GM19455 (cell line): ENCODE data around the gene CD34.

ENCODE experiments used
- ATAC-seq: cut with Tn5 transposase; IDR thresholded peaks from one replicate; pipeline ENCODE4 v1.9.1; 2021; ENCODE audit not compliant: unreplicated experiment

CD34 gene

DNA sequence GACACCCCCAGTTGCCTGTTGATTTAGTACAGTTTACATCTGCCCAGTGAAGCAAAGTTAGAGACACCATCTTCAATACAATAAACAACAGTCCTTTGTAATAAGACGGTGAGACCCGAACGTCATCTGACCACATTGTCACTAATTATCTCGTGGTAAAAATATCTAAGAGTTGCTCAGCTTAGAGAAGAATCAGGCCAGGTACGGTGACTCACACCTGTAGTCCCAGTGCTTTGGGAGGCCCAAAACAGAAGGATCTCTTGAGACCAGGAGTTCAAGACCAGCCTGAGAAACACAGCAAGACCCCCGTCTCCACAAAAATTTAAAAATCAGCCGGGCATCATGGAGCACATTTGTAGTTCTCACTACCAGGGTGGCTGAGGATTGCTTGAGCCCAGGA, 53.5 kb downstream of the CD34 start:
- ATAC-seq = no peak

DNA sequence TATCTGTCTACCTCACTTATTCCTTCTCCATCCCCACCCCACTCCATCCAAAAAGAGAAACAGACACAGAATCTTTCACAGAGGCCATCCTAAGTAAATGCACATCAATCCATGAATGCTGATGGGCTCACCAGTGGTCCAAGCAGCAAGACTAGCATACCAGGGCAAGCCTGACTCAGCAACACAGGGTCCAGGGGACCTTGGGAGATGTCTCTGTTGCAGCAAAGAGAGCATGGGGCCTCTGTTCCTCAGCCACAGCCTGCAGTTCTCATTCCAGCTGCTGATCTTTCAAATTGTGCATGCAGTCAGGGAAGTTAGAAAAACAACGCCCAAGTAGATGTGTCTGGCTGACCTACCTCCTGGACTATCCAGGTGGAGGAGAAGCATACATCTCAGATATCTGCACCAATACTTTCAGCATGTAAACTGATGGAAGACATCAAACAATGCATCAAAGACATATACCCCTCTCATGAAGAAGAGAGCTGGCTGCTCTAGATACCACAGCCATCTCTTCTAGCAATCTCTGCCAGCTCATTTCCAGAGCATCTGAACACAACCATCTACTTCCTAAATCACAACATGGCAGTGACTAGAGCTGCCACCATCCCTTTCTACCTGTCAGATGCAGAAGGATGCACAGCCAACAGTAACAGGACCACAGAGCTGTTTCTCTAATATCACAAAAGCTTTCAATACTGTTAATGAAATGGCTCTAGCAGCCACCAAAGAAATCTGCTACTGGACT, 54.5 kb downstream of the CD34 start:
- no peak for ATAC-seq

DNA sequence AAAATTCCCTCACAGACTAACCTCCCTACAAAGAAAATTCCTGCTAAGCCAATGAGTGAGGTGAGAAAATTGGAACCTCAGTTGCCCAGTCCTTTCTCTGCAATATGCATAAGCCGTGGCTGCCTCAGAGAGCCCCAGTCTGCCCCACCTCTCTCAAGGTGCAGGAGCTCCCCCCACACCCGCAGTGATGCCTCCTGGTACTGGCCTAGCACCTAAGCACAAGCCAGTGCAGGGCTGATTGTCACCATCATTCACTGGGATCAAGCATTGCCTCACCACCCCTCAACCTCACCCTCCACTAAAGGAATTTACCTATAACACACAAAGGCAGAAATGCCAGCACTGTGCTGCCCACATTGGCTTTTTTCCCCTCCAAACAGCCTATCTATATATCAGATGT, 56.9 kb downstream of the CD34 start:
- ATAC-seq = no peak

DNA sequence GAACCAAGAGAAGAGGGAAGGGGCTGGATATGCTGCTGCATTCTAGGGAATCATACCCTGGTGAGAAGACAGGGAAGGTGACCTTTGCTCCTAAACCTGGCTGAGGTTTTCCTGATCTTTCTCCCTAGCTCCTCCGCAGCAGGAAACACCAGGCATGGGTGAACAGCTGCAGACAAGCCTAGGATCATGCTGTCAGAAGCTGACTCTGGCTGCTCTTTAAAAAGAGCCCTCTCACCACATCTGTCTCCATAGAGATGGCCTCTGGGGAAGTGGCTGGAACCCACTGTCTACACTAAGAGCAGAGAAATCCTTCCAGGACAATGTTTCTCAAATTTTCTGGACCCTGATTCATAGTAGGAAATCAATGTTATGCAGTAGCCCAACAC, 57.6 kb downstream of the CD34 start:
- ATAC-seq = no peak

DNA sequence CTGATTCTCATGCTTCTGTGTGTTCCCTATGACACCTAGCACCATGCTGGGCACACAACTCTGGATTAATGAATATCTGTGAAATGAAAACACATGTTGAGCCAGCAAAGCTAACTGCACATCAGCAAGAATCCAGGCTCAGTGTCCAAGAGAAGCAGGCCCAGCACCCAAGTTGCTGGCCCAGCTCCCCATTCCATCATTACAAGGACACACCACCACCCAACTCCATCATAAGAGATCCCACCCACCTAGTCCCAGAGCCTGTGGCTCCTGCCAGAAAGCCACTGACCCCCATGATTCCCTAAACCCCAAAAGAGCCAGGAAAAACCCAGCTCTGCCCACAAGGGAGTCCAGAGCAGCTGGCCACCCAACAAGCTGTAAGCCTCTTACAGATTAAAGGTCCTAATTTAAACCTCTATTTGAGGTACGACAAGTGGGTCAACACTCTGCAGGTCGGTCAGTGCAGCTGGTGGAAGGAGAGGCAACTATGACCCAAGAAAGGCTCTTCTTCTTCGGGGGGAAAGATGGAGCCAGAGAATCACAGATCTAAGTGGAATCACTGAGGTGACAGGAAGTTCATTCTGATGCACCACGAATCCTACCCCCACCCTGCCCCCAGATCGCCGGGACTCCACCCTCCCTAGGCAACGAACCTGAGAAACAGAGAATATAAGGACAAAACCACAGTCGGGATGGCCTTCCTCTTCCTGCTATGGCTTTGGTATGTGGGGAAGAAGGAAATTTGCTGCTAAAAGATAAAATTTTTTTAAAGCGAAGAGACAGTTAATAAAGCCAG, 58.2 kb downstream of the CD34 start:
- no peak for ATAC-seq

DNA sequence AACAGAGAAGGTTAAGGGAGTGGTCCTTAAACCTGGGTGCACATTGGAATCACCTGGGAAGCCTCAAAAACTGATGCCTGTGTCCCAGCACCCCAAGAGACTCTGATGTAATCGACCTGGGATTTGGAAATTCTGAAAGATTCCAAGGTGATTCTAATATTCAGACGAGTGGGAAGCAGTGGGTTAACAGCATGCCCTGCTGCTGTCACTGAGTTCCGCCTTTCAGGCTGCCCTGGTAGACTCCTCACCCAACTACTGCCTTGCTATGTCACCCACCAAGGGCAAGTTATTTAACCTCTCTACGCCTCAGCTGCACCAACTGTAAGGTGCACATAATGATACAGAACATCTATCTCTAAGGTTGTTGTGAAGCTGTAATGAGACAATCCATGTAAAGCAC, 59.2 kb downstream of the CD34 start:
- ATAC-seq = no peak

DNA sequence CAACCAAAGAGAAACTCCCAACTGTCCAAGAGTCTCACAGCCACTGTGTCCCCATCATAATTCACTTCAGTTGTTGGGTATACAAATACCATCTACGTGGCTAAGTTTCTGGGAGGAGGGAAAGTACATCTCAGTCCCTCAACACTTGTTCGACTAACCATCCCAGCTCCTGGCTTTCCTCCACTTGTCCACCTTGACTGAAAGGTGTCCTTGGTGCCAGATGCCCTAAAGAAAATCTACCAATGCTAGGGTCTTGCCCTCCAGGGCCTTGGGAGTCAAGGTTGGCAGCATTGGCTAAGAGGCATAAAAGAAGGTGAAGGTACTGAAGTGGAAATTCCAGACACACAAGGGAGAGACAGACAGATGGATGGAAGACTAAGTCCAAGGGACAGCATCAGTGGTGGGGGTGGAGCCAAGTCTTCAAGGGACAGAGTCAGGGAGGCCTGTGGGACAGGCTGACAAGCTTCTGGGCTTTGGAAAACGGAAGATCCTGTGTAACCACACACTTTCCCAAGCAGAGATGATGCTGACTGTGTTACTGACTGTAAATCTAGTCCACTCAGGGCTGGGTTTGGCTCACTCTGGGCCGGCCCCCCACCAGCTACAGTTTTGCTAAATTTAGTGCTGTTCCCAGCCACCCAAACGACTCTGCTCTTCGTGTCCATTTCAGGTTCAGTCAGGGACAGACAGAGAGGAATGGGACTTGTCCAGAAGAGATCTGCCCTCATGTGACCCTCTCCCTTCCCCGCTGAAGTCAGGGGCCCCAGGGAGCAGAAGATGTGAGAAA, 60.1 kb downstream of the CD34 start:
- ATAC-seq = no peak

DNA sequence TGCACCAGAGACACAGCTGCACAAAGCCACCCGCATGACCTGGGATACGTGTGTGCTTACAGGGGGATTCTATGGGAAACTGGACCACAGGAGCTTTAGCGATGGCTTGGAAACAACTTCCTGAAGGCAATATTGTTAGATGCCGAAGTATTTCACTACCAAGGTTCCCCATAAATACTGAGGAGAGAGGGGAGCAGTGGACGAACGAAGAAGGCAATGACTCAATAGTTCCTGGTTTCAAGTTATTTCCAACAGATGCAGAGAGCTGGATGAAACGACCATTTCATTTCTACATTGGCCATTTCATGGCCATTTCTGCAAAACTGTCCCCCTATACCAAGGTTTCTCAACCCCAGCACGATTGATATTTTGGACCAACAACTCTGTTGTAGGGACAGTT, 61.3 kb downstream of the CD34 start:
- no peak for ATAC-seq

DNA sequence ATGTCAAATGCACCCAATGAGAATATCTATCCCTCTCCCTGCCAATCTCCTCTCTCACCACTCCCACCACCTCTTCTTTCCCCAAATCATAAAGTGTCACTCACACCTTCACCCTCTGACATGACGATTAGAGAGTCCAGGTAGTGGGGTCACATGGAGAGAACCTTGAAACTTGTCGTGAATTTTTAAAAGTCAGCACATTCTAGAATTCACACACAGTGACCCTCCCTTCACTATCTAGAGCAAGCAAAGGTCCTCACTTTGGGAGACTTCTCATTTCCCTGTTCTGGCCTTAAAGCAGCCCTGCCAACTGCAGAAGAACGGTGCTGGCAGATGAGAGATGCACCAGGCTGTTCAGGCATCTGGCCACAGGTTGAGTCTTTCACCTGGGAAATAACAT, 61.9 kb downstream of the CD34 start:
- ATAC-seq = no peak

DNA sequence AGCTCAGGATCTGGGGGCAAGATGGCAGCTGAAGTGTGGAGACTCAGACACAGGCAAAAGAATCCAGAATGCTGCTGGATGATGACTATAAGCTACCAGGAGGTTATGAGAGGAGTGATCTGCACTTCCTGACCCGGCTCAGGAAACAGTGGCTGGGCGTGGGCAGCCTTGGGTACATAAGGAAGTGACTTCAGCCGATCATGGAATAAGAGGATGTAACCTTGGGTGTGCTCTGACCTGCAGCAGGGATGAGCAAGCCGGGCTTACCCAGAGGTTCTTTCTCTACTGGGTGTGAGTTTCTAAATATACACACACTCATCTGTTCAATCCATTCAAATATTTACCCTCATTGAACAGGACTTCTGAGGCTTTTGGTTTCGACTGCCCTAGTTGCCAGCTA, 62.7 kb downstream of the CD34 start:
- no peak for ATAC-seq

DNA sequence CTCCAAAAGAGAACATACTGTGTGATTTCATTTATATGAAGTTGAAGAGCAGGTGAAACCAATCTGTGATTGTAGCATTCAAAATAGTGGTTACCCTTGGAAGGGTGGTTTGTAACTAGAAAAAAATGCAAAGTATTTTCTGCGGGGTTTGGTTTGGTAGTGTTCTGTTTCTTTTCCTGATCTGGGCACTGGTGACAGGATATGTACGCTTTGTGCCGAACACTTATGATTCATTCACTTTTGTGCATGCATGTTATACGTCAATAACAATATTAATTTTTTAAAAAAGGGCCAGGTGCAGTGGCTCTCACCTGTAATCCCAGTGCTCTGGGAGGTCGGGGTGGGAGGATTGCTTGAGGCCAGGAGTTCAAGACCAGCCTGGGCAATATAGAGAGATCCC, 63.8 kb downstream of the CD34 start:
- no peak for ATAC-seq

DNA sequence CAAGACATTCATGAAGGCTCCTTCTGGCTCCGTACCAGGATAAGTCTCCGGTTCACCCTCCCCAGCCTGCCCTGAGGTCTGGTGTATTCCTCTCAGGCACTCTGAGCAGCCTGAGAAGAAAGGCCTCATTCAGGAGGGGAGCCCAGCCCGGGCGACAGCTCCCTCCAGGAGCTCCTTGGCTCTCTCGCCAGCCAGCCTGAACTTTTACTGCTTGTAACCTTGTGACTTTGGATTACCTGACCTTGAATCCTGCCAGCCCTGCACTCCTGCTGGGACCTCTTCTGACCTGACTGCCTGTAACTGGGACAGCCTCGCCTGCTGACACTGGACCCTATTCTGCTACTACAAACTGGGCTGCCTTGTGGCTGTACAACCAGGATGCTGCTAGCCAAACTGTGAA, 65.8 kb downstream of the CD34 start:
- ATAC-seq = no peak

DNA sequence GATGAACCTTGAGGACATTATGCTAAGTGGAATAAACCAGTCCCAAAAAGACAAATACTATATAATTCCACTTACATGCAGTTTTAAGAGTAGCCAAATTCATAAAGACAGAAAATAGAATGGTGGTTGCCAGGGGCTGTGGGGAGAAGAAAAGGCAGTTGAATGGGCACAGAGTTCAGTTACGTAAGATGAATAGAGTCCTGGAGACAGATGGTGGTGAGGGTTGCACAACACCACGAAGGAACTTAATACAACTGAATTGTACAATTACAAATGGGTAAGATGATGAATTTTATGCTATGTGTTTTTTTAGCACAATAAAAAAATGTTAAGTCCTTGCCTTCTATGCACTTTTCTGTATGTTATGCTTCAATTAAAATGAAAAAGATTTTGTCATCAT, 66.6 kb downstream of the CD34 start:
- no peak for ATAC-seq

DNA sequence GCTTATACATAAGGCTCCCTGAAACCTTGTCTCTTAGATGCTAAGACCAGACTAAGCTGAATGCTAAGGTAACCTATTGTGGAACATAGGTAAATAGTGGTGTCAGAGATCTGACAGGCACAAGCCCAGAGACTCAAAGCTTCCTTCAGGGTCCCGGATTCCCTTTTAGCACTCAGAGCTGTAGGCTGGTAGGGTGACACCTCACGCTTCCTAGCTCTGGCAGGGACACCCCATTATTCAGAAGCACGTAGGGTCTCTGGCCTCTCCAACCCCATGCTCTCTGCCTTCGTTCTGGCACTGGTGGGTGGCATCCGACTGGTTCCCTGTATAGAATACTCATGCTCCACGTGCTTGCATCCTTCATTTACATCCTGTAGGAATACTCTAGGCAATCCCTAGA, 68.4 kb downstream of the CD34 start:
- ATAC-seq = no peak

DNA sequence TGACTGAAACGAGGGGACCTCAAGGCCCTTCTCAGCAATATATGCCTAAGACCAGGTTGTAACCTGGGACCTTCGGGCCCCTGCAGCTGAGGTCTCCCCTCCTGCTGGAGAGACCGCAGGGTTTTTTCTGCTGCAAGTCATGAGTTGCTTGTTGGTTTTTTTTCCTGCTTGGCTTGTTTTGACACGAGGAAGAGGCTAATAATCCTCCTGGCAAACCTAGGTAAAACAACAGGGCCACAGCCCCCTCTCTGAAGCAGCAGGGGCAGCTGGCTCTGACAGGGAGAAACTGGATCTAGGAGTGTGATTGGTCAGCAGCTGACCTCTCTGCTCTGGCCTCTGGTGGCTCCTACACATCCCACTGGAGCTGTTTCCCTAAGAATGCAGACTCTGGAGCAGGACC, 69.0 kb downstream of the CD34 start:
- no peak for ATAC-seq

DNA sequence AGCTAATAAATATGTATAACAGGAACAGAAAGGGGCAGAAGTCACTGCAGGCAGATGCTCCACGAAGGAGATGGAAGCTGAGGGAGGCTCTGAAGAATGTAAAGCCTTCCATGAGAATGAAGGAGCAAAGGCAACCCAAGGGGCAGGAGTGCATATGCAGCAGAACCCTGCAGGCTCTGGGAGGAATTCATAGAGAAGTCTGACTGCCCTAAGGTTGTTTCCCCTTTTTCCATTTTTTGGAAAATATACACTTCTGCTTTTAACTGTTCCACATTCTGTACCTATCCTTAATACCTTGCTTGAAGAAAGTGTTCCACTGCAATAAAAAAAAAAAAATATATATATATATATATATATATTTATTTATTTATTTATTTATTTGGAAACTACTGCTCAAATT, 69.6 kb downstream of the CD34 start:
- no peak for ATAC-seq

DNA sequence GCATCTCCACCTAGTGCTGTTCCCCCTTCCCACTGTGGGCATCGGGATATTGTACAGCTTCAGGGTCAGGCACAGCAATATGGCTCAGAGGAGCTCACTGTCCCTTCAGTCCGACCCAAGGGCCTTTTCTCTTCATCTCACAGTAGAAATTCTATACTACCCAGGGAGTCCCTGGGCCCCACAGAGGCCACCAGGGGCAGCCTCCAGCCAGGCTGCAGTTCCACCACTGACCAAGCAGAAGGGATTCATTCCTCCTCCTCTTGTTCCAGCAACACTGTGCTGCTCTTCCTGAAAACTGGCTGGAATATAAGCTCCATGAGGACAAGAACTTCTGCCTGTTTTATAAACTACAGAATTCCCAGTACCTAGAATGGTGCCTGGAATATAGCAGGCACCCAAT, 70.5 kb downstream of the CD34 start:
- ATAC-seq = no peak

DNA sequence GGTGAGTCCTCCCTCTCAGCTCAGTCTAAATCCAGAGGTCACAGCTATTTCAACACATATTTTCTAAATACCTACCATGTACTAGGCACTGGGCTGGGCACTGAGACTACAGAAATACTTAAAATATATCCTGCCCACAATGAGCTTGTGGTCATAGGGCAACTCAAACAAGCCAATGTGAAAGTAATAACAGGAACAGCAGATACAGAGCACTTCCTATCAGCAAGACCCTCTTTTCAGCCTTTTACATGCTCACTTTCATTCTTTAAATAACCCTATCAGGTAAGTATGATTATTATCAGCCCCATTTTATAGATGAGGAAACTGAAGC, 71.9 kb downstream of the CD34 start:
- no peak for ATAC-seq

DNA sequence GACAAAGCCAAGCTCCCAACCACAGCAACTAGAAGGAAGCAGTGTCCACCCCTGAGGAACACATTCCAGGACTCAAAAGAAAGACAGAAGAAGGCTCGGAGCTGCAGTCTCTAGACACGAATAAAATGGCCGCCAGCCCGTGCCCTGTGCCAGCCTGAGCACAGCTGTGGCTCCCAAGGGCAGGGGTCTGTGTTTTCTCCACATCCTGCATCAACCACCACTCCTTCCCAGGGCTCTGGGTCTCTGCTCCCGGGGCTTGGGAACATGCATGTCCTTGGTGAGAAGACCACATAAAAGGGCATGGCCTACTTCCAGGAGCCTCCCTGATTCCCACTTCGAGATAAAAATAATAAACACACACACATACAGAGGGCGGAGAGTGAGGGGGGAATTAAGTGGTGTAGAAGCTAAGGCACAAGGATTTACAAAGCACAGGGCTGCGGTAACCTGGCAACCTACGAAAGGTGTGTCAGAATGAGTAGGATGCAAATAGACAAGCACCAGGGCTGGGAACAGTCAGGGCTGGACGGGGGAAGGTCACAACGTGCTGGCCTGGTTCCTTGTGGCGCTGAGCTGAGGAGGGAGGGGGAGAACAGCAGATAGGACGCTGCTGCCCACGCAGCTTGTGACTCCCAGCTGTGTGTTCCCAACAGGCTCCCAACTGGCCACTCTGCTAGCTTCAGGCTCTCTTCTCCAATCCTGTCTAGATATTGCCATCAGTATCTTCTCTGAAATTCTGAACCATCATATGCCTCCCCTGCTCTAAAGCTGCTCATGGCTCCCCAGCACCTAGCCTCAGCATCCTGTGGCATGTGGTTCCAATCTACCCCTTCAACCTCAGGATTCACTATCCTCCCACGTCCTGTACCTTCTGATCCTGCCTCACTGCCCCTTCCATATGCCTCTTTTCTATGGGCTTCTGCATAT, 72.5 kb downstream of the CD34 start:
- no peak for ATAC-seq

DNA sequence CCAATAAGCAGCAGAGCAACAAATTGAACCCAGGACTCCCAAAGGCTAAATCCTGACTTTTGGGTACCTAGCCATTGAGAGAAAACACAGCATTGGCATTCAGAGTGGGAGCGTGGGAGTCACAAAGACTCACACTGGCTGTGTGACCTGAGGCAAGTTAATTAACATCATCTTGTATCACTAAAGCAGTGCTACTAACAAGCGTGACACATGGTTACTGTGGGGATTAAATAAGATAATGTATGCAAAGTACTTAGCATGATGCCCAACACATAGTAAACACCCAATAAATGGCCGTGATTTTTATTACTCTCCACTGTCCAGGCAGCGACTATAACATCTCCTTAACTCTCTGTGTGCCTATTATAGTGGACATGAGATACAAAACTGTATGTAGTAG, 73.3 kb downstream of the CD34 start:
- ATAC-seq = no peak
